DND-41 (cell line): Measurements from ENCODE around the gene DLGAP1.

Source experiments
- CTCF ChIP-seq: IDR thresholded peaks from 2 replicates; pipeline ENCODE4 v1.5.1; 2012; ENCODE audit warnings: borderline replicate concordance, low read length, moderate library complexity, mild to moderate bottlenecking; ENCODE audit not compliant: poor library complexity, severe bottlenecking; ENCODE audit errors: extremely low read depth
- EZH2 ChIP-seq: IDR thresholded peaks from 3 replicates; pipeline ENCODE4 v1.6.1; 2012; ENCODE audit warnings: borderline replicate concordance, low read depth, mild to moderate bottlenecking, moderate library complexity, low read length, inconsistent platforms; ENCODE audit not compliant: severe bottlenecking

- TF ChIP-seq CTCF (no peak), EZH2 (no peak)
Measured at GRCh38 chr18:4101009-4101408, 354.1 kb downstream of the DLGAP1 start.
